Activated CD4-positive, alpha-beta T cell treated with anti-CD3 and anti-CD28 coated beads, Interleukin-2, amount 10 ng/mL, durations not matched to agents 24 days and 14 days (primary cell): ENCODE data around the gene CHID1. TPM values are rescaled to one million over a fixed set of nuclear protein-coding genes. Genes with fewer than 3 reads are reported as not detected.
A peak's percentile ranks its signal among the peaks of the same experiment; 100 is the strongest.

Experiments
- DNase-seq: peaks from one replicate; pipeline ENCODE4 v3.0.0; 2022
- H3K27ac Mint-ChIP-seq: one replicate; pipeline ENCODE4 v1.8.0; 2022; ENCODE audit warnings: mild to moderate bottlenecking, mixed read lengths
- H3K27me3 Mint-ChIP-seq: one replicate; pipeline ENCODE4 v1.8.0; 2022; ENCODE audit warnings: mixed read lengths
- H3K36me3 Mint-ChIP-seq: one replicate; pipeline ENCODE4 v1.8.0; 2022; ENCODE audit warnings: low read depth, mild to moderate bottlenecking, mixed read lengths
- H3K4me1 Mint-ChIP-seq: one replicate; pipeline ENCODE4 v1.8.0; 2021; ENCODE audit warnings: mixed read lengths
- H3K4me3 Mint-ChIP-seq: one replicate; pipeline ENCODE4 v1.8.0; 2022; ENCODE audit warnings: mild to moderate bottlenecking, moderate library complexity, mixed read lengths
- H3K9me3 Mint-ChIP-seq: one replicate; pipeline ENCODE4 v1.8.0; 2021; ENCODE audit warnings: mixed read lengths
- intact Hi-C: fragments of 100-400 bp; cut with micrococcal nuclease; formaldehyde crosslinking; loops from one replicate; pipeline ENCODE4 v1.15.1; 2023
- total RNA-seq: library from RNA; stranded (reverse); gene quantifications from 2 replicates; pipeline ENCODE4 v1.2.3, GENCODE V29; 2022

The CHID1 gene
- total RNA-seq, 1 donor from 2014 or later, result 99.7 TPM

- H3K9me3 Mint-ChIP-seq, result no peaks in the 10 kb centered on the region
- peaks cover 9% of the 10 kb centered on the region for H3K36me3 Mint-ChIP-seq
- intact Hi-C loops, result loop anchor here (2.0 kb wide), 1 partner anchor 17 kb away; no protein-coding TSS in a partner anchor
- peaks cover 42% of the 10 kb centered on the region for H3K27me3 Mint-ChIP-seq
- peak within 1 kb of the TSS; percentile 81 for H3K4me3 Mint-ChIP-seq
- no peak for DNase-seq
- peak within 1 kb of the TSS; percentile 56 for H3K27ac Mint-ChIP-seq
- H3K4me1 Mint-ChIP-seq, result peaks cover 24% of the 10 kb centered on the region
Measured at GRCh38 chr11:827897-828192, 82.8 kb downstream of the CHID1 start, which contains the start of gene CRACR2B. CRACR2B (plus strand) TSS chr11:827919; CDS start chr11:828608, 689 bp downstream.

GRCh38 chr11:827146-827896 is 83.3 kb downstream of the CHID1 start:
- Mint-ChIP-seq H3K9me3 (no peaks in the 10 kb centered on the region), H3K27ac (peak overlapping the region; percentile 11), H3K4me3 (peak overlapping the region; percentile 81), H3K36me3 (peaks cover 11% of the 10 kb centered on the region), H3K4me1 (peaks cover 24% of the 10 kb centered on the region), H3K27me3 (peaks cover 42% of the 10 kb centered on the region)
- intact Hi-C loops, result loop anchor here (2.0 kb wide), 1 partner anchor 17 kb away; no protein-coding TSS in a partner anchor
- DNase-seq, result peak; percentile 84

DNA sequence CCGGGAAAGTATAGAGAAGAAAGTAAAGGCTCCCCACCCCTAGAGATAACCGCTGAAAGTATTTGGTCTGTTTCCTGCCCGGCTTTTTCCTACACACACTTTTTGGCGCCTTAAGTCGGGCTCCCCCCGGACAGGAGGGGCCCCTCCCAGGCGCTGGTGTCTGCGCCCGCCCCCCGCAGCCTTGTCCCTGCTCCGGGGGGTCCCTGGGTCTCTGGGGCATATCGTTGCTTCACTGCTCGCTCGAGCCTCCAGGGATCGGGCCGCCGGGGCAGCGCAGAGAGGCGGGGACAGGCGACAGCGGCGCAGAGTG is 83.8 kb downstream of the CHID1 start:
- intact Hi-C loops, result loop anchor here (2.0 kb wide), 1 partner anchor 16 kb away; no protein-coding TSS in a partner anchor
- Mint-ChIP-seq H3K4me1 (peaks cover 20% of the 10 kb centered on the region), H3K4me3 (peak overlapping the region; percentile 81), H3K27me3 (peaks cover 37% of the 10 kb centered on the region), H3K27ac (peak overlapping the region; percentile 56), H3K36me3 (peaks cover 12% of the 10 kb centered on the region), H3K9me3 (no peaks in the 10 kb centered on the region)
- DNase-seq, result no peak

- H3K27ac Mint-ChIP-seq, result peak overlapping the region; percentile 56
- H3K36me3 Mint-ChIP-seq, result peaks cover 12% of the 10 kb centered on the region
- peaks cover 32% of the 10 kb centered on the region for H3K27me3 Mint-ChIP-seq
- H3K4me1 Mint-ChIP-seq, result peaks cover 18% of the 10 kb centered on the region
- no peaks in the 10 kb centered on the region for H3K9me3 Mint-ChIP-seq
- intact Hi-C loops, result loop anchor here (2.0 kb wide), 1 partner anchor 15 kb away; no protein-coding TSS in a partner anchor
- peak overlapping the region; percentile 81 for H3K4me3 Mint-ChIP-seq
- DNase-seq, result no peak
Measured at GRCh38 chr11:826227-826621, 84.4 kb downstream of the CHID1 start.

DNA sequence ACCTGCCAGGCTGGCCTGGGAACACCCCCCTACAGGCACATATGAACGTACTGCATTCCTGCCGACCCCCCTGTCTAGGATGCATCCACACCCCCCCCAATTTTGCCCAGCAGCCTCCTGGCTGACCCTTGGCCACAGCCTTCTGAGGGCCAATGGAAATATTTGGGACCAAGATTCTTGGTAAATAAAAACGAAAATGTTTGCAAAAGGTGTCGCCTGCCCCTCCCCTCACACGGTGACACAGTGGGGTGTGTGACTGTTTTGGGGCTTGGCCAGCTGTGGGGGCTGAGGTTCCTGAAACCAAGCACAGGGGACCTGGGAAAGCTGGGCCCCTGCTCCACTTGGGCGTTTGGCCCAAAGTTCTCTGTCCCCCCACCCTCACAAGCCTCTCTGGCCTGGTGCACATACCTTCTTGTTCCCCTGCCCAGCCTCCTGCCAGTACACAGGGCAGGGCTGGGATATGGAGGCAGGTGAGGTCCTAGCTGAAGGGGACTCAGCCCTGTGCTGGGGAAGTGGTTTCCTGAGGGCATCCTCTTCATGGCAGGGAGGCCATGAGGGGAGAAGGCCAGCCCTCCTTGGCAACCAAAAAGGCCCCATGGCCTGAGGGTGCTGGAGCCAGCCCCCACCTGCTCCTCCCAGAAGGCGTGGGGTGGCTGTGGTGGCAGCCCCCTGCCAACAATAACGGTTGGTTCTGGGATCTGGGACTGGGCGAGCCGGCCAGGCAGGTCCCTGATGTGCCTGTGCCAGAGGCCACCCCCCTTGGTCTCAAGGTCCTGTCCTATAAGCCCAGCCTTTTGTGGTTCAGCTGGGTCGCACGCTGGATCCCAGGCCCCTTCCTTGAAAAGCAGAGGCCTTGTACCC is 85.0 kb downstream of the CHID1 start:
- Mint-ChIP-seq H3K4me3 (no peak overlapping the region), H3K27me3 (peaks cover 29% of the 10 kb centered on the region), H3K36me3 (peaks cover 12% of the 10 kb centered on the region), H3K4me1 (peaks cover 22% of the 10 kb centered on the region), H3K9me3 (no peaks in the 10 kb centered on the region), H3K27ac (no peak overlapping the region)
- DNase-seq, result no peak
- intact Hi-C loops, result loop anchor here (2.0 kb wide), 1 partner anchor 15 kb away; no protein-coding TSS in a partner anchor

- no peak for DNase-seq
- intact Hi-C loops, result no loop called here
- H3K4me3 Mint-ChIP-seq, result no peak overlapping the region
- peaks cover 22% of the 10 kb centered on the region for H3K4me1 Mint-ChIP-seq
- H3K27ac Mint-ChIP-seq, result no peak overlapping the region
- peaks cover 12% of the 10 kb centered on the region for H3K36me3 Mint-ChIP-seq
- H3K27me3 Mint-ChIP-seq, result peaks cover 25% of the 10 kb centered on the region
- no peaks in the 10 kb centered on the region for H3K9me3 Mint-ChIP-seq
Measured at GRCh38 chr11:824942-825341, 85.7 kb downstream of the CHID1 start.

DNA sequence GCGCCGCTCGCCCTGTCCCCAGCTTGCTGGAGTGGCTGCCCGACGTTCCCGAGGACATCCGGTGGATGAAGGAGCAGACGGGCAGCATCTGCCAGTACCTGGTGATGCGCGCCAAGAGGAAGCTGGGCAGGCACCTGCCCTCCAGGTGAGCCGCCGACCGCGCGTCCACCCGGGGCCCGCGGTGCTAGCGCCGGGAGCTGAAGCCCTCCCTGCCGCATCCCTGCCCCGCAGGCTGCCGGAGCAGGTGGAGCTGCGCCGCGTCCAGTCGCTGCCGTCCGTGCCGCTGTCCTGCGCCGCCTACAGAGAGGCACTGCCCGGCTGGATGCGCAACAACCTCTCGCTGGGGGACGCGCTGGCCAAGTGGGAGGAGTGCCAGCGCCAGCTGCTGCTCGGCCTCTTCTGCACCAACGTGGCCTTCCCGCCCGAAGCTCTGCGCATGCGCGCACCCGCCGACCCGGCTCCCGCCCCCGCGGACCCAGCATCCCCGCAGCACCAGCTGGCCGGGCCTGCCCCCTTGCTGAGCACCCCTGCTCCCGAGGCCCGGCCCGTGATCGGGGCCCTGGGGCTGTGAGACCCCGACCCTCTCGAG is 86.2 kb downstream of the CHID1 start:
- H3K27ac Mint-ChIP-seq, result no peak overlapping the region
- intact Hi-C loops, result no loop called here
- H3K36me3 Mint-ChIP-seq, result peaks cover 12% of the 10 kb centered on the region
- peaks cover 20% of the 10 kb centered on the region for H3K4me1 Mint-ChIP-seq
- H3K27me3 Mint-ChIP-seq, result peaks cover 20% of the 10 kb centered on the region
- H3K4me3 Mint-ChIP-seq, result no peak overlapping the region
- no peaks in the 10 kb centered on the region for H3K9me3 Mint-ChIP-seq
- DNase-seq, result no peak

DNA sequence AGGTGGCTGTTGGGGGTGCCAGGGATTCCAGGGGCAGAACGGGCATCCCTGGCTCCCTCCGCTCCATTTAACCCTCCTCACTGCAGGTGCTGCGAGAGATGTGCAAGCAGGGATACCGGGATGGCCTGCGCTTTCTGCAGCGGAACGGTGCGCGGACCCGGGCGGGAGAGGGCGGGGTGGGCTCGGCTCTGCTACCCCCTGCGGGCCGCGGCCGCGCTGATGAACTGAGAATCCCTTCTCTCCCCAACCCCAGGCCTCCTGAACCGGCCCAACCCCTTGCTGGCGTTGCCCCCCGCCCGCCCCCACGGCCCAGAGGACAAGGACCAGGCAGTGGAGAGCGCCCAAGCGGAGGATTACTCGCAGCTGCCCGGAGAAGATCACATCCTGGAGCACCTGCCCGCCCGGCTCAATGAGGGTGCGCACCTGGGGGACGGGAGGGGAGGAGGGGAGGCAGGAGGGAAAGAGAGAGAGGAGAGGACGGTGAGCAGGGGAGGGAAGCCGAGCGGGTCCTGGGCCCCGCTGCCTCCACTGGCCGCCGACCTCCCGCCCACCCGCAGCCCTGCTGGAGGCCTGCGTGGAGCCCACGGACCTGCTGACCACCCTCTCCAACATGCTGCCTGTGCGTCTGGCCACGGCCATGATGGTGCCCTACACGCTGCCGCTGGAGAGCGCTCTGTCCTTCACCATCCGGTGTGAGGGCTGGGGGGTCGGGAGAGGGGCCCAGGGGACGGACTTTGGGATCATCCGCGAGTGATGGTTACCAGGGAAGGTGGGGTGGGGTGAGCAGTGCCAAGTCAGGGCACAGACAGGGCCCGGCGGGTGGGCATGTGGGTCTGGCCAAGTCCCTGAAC is 86.9 kb downstream of the CHID1 start:
- Mint-ChIP-seq H3K27ac (no peak overlapping the region), H3K27me3 (peaks cover 14% of the 10 kb centered on the region), H3K9me3 (no peaks in the 10 kb centered on the region), H3K4me1 (peaks cover 16% of the 10 kb centered on the region), H3K36me3 (peaks cover 12% of the 10 kb centered on the region), H3K4me3 (no peak overlapping the region)
- DNase-seq, result no peak
- intact Hi-C loops, result no loop called here

DNA sequence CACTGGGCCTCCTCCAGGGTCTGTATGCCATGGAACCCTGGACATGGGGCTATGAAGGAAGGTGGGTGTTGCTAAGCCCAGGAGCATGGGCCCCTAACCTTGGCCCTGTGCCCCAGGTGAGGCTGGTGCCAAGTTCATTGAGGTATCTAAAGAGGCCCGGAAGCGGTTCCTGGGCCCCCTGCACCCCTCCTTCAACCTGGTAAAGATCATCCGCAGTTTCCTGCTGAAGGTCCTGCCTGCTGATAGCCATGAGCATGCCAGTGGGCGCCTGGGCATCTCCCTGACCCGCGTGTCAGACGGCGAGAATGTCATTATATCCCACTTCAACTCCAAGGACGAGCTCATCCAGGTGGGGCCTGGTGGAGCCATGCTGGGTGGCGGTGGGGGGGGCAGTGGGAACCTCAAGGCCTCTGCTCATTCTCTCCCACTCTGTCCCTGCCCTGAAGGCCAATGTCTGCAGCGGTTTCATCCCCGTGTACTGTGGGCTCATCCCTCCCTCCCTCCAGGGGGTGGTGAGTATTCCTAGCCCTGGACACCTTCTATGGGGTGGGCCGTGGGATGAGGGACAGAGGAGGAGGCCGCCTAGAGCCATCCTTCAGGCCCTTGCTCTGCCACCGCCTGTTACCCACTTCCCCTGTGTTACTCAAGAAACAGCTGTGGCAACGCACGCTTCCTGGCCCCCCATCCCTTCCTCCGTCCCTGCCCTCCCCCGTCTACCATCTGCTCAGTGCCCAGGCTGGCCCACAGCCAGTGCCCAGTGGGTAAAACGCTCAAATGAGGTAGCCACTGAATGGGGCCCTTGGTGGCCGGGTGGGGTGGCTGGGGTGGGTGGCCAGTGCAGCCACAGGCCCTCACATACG is 88.9 kb downstream of the CHID1 start:
- Mint-ChIP-seq H3K27me3 (peaks cover 1% of the 10 kb centered on the region), H3K27ac (no peak overlapping the region), H3K36me3 (peaks cover 13% of the 10 kb centered on the region), H3K4me1 (peaks cover 9% of the 10 kb centered on the region), H3K9me3 (no peaks in the 10 kb centered on the region), H3K4me3 (peak overlapping the region; percentile 35)
- intact Hi-C loops, result no loop called here
- no peak for DNase-seq

- Mint-ChIP-seq H3K9me3 (no peaks in the 10 kb centered on the region), H3K36me3 (peaks cover 13% of the 10 kb centered on the region), H3K4me3 (peak overlapping the region; percentile 85), H3K27ac (no peak overlapping the region), H3K4me1 (peaks cover 7% of the 10 kb centered on the region), H3K27me3 (no peaks in the 10 kb centered on the region)
- DNase-seq, result no peak
- intact Hi-C loops, result no loop called here
Measured at GRCh38 chr11:820655-821511, 89.7 kb downstream of the CHID1 start.

- Mint-ChIP-seq H3K4me3 (peak overlapping the region; percentile 85), H3K4me1 (peaks cover 7% of the 10 kb centered on the region)
Measured at GRCh38 chr11:819943-820649, 90.5 kb downstream of the CHID1 start.

More at GRCh38 chr11:819943-820649, 90.5 kb downstream of the CHID1 start:
- Mint-ChIP-seq H3K9me3 (no peaks in the 10 kb centered on the region), H3K27me3 (no peaks in the 10 kb centered on the region), H3K36me3 (peaks cover 13% of the 10 kb centered on the region), H3K27ac (peak overlapping the region; percentile 84)
- intact Hi-C loops, result loop anchor here (1.0 kb wide), 1 partner anchor 11 kb away; the partner anchor contains the start of gene RPLP2
- DNase-seq, result peak; percentile 98
